Measurements from ENCODE around the gene CFAP90.

Gene CFAP90

GRCh38 chr5:7823594-7823993 is 27.3 kb downstream of the CFAP90 start:
- in situ Hi-C loops (cut with HindIII; ENCODE audit: low sequenced_read_pairs) = no loop called here

- in situ Hi-C loops (cut with HindIII; ENCODE audit: low sequenced_read_pairs) = no loop called here
These were observed 28.5 kb downstream of the CFAP90 start for GRCh38 chr5:7822449-7822848.

GRCh38 chr5:7816535-7816901 is 34.4 kb downstream of the CFAP90 start:
- in situ Hi-C loops (cut with HindIII; ENCODE audit: low sequenced_read_pairs) = no loop called here

- in situ Hi-C loops (cut with HindIII; ENCODE audit: low sequenced_read_pairs) = no loop called here
These were observed 34.9 kb downstream of the CFAP90 start for GRCh38 chr5:7815892-7816534.

GRCh38 chr5:7814816-7815215 is 36.1 kb downstream of the CFAP90 start:
- in situ Hi-C loops (cut with HindIII; ENCODE audit: low sequenced_read_pairs) = no loop called here

- in situ Hi-C loops (cut with HindIII; ENCODE audit: low sequenced_read_pairs) = no loop called here
These were observed 37.4 kb downstream of the CFAP90 start for GRCh38 chr5:7813576-7813975.

- in situ Hi-C loops (cut with HindIII; ENCODE audit: low sequenced_read_pairs) = no loop called here
These were observed 37.9 kb downstream of the CFAP90 start for GRCh38 chr5:7813007-7813406.

GRCh38 chr5:7811715-7812114 is 39.2 kb downstream of the CFAP90 start:
- in situ Hi-C loops (cut with HindIII; ENCODE audit: low sequenced_read_pairs) = no loop called here

GRCh38 chr5:7808998-7809397 is 41.9 kb downstream of the CFAP90 start:
- in situ Hi-C loops (cut with HindIII; ENCODE audit: low sequenced_read_pairs) = no loop called here

GRCh38 chr5:7805379-7805778 is 45.6 kb downstream of the CFAP90 start:
- in situ Hi-C loops (cut with HindIII; ENCODE audit: low sequenced_read_pairs) = no loop called here

- in situ Hi-C loops (cut with HindIII; ENCODE audit: low sequenced_read_pairs) = no loop called here
These were observed 47.0 kb downstream of the CFAP90 start for GRCh38 chr5:7803937-7804336.

- in situ Hi-C loops (cut with HindIII; ENCODE audit: low sequenced_read_pairs) = no loop called here
These were observed 48.1 kb downstream of the CFAP90 start for GRCh38 chr5:7802855-7803254.

GRCh38 chr5:7801891-7802614 is 48.9 kb downstream of the CFAP90 start:
- in situ Hi-C loops (cut with HindIII; ENCODE audit: low sequenced_read_pairs) = no loop called here

GRCh38 chr5:7795306-7795705 is 55.6 kb downstream of the CFAP90 start:
- in situ Hi-C loops (cut with HindIII; ENCODE audit: low sequenced_read_pairs) = no loop called here

GRCh38 chr5:7794823-7795222 is 56.1 kb downstream of the CFAP90 start:
- in situ Hi-C loops (cut with HindIII; ENCODE audit: low sequenced_read_pairs) = no loop called here

GRCh38 chr5:7794311-7794710 is 56.6 kb downstream of the CFAP90 start:
- in situ Hi-C loops (cut with HindIII; ENCODE audit: low sequenced_read_pairs) = no loop called here

- in situ Hi-C loops (cut with HindIII; ENCODE audit: low sequenced_read_pairs) = no loop called here
These were observed 57.0 kb downstream of the CFAP90 start for GRCh38 chr5:7793895-7794294.

- in situ Hi-C loops (cut with HindIII; ENCODE audit: low sequenced_read_pairs) = no loop called here
These were observed 61.4 kb downstream of the CFAP90 start for GRCh38 chr5:7789567-7789966.

GRCh38 chr5:7787770-7788169 is 63.2 kb downstream of the CFAP90 start:
- in situ Hi-C loops (cut with HindIII; ENCODE audit: low sequenced_read_pairs) = no loop called here

GRCh38 chr5:7784683-7785380 is 66.1 kb downstream of the CFAP90 start:
- in situ Hi-C loops (cut with HindIII; ENCODE audit: low sequenced_read_pairs) = no loop called here

- in situ Hi-C loops (cut with HindIII; ENCODE audit: low sequenced_read_pairs) = no loop called here
These were observed 69.0 kb downstream of the CFAP90 start for GRCh38 chr5:7781899-7782298.

Data from DLD1 (cell line).